ENCODE data around the gene MEAK7. TPM values are rescaled to one million over a fixed set of nuclear protein-coding genes. Genes with fewer than 3 reads are reported as not detected.
A peak's percentile ranks its signal among the peaks of the same experiment; 100 is the strongest.

MEAK7 gene
- total and polyA plus RNA-seq, 2 donors, result 4.4 to 7.3 TPM

DNA sequence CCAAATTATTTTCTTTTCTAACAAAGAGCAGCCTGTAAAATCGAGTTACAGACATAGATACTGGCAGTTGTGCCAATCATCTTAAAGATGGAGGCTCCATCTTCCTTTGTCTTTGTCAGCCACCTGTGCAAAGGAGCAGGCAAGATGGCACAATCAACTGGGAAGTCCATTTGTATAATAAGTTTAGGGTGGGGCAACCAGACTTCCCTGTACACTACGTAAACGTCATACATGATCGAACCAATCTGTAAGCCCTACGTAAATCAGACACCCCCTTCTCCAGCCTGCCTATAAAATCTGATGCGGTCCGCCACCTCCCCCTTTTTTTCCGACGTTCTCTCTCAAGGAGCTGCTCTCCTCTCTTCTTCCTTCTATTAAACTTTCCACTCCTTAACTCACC lies 31.4 kb upstream of the MEAK7 start:
- Histone ChIP-seq H3K27me3 (ENCODE audit: control insufficient read depth in 2 of 2, insufficient read depth in 1 of 2, low read length in 1 of 2) (no peaks in the 10 kb centered on the region), H3K36me3 (ENCODE audit: control insufficient read depth in 2 of 2, insufficient read depth in 2 of 2, low read length in 1 of 2) (no peaks in the 10 kb centered on the region), H3K9me3 (ENCODE audit: control insufficient read depth in 2 of 2, insufficient read depth in 1 of 2, low read length in 1 of 2) (no peaks in the 10 kb centered on the region), H3K27ac (ENCODE audit: low read depth in 1 of 2, low read length in 1 of 2) (no peak overlapping the region), H3K4me1 (ENCODE audit: control insufficient read depth in 2 of 2, insufficient read depth in 2 of 2, low read length in 2 of 2) (peaks cover 0 to 22% of the 10 kb centered on the region in 2 donors), H3K4me3 (ENCODE audit: low read length in 2 of 2) (no peak overlapping the region)
- no peak for DNase-seq (ENCODE audit: low read depth in 6 of 9, low spot score in 9 of 9)
- WGBS, result 93% methylated on average over 9 of the region's 9 CpGs

DNA sequence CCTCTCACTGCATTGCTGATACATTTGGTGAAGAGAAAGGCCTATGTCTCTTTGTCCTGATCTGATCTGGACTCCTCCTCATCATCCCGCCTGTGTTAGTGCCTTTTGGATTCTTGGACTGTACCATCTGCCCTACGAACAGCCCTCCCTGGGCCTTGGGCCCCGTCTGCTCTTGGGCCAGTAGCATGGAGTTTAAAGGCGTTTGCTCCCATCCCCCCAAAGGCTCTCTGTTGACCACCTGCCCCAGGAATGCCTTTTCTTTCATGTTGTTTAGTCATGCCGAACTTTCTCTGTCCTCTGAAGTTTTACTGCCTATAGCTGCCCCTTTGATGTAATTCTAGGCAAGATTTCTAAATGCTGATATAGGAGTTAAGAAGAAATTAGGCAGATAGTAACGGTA lies 30.9 kb upstream of the MEAK7 start:
- H3K27ac ChIP-seq (ENCODE audit: low read depth in 1 of 2, low read length in 1 of 2), result no peak overlapping the region
- peaks cover 0 to 22% of the 10 kb centered on the region in 2 donors for H3K4me1 ChIP-seq (ENCODE audit: control insufficient read depth in 2 of 2, insufficient read depth in 2 of 2, low read length in 2 of 2)
- H3K36me3 ChIP-seq (ENCODE audit: control insufficient read depth in 2 of 2, insufficient read depth in 2 of 2, low read length in 1 of 2), result no peaks in the 10 kb centered on the region
- H3K9me3 ChIP-seq (ENCODE audit: control insufficient read depth in 2 of 2, insufficient read depth in 1 of 2, low read length in 1 of 2), result peaks cover 0 to 4% of the 10 kb centered on the region in 2 donors
- DNase-seq (ENCODE audit: low read depth in 6 of 9, low spot score in 9 of 9), result no peak
- no peak overlapping the region for H3K4me3 ChIP-seq (ENCODE audit: low read length in 2 of 2)
- no peaks in the 10 kb centered on the region for H3K27me3 ChIP-seq (ENCODE audit: control insufficient read depth in 2 of 2, insufficient read depth in 1 of 2, low read length in 1 of 2)
- 75% methylated on average over 6 of the region's 6 CpGs for WGBS

DNA sequence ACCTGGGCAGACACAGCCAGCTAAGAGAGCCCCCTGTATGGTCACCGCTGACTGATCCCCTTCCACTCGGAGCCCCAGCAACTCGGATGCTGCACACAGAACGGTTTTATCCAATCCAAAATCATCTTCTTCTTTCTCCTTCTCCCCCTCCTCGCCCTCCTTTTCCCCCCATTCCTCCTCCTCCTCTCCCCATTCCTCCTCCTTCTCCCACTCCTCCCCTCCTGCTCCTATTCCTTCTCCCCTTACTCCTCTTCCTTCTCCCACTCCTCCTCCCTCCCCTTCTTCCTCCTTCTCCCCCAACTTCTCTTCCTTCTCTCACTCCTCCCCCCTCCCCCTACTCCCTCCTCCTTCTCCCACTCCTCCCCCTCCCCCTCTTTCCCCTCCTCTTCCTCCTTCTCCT lies 30.4 kb upstream of the MEAK7 start:
- H3K4me1 ChIP-seq (ENCODE audit: control insufficient read depth in 2 of 2, insufficient read depth in 2 of 2, low read length in 2 of 2), result peaks cover 0 to 22% of the 10 kb centered on the region in 2 donors

GRCh38 chr16:84532855-84533486 lies 28.5 kb upstream of the MEAK7 start:
- no peaks in the 10 kb centered on the region for H3K27me3 ChIP-seq (ENCODE audit: control insufficient read depth in 2 of 2, insufficient read depth in 1 of 2, low read length in 1 of 2)
- 80% methylated on average over 11 of the region's 11 CpGs for WGBS
- no peak for DNase-seq (ENCODE audit: low read depth in 6 of 9, low spot score in 9 of 9)
- H3K4me3 ChIP-seq (ENCODE audit: low read length in 2 of 2), result no peak overlapping the region
- peaks cover 0 to 8% of the 10 kb centered on the region in 2 donors for H3K9me3 ChIP-seq (ENCODE audit: control insufficient read depth in 2 of 2, insufficient read depth in 1 of 2, low read length in 1 of 2)
- H3K4me1 ChIP-seq (ENCODE audit: control insufficient read depth in 2 of 2, insufficient read depth in 2 of 2, low read length in 2 of 2), result peaks cover 0 to 24% of the 10 kb centered on the region in 2 donors
- no peaks in the 10 kb centered on the region for H3K36me3 ChIP-seq (ENCODE audit: control insufficient read depth in 2 of 2, insufficient read depth in 2 of 2, low read length in 1 of 2)
- H3K27ac ChIP-seq (ENCODE audit: low read depth in 1 of 2, low read length in 1 of 2), result peak overlapping the region in 1 of 2 donors; percentile 48

More for the DNA sequence above, 30.4 kb upstream of the MEAK7 start:
- peaks cover 0 to 8% of the 10 kb centered on the region in 2 donors for H3K9me3 ChIP-seq (ENCODE audit: control insufficient read depth in 2 of 2, insufficient read depth in 1 of 2, low read length in 1 of 2)
- WGBS, result 96% methylated on average over 5 of the region's 5 CpGs
- H3K27ac ChIP-seq (ENCODE audit: low read depth in 1 of 2, low read length in 1 of 2), result no peak overlapping the region
- no peaks in the 10 kb centered on the region for H3K36me3 ChIP-seq (ENCODE audit: control insufficient read depth in 2 of 2, insufficient read depth in 2 of 2, low read length in 1 of 2)
- no peak for DNase-seq (ENCODE audit: low read depth in 6 of 9, low spot score in 9 of 9)
- no peak overlapping the region for H3K4me3 ChIP-seq (ENCODE audit: low read length in 2 of 2)
- H3K27me3 ChIP-seq (ENCODE audit: control insufficient read depth in 2 of 2, insufficient read depth in 1 of 2, low read length in 1 of 2), result no peaks in the 10 kb centered on the region

DNA sequence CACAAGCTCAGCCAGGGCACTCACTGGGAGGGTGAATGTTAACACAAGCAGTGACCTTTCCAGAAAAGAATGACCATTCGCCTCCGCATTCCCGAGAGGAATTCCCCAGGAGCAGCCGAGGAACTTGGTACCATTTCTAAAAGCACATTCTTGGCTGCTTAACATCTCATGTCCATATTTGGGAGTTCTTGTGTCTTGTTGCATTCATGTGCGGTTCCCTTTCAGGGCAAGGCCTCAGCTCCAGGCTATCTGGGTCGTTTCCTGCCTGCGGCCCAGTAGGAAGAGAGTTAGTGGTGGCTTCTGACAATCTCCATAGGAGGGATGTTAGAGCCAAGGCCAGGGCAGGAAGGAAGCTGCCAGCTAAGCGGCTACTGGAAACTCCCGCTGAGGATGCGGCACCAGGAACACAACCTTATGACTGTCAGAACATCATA lies 27.8 kb upstream of the MEAK7 start:
- Histone ChIP-seq H3K27ac (ENCODE audit: low read depth in 1 of 2, low read length in 1 of 2) (peak overlapping the region in 1 of 2 donors; percentile 8), H3K9me3 (ENCODE audit: control insufficient read depth in 2 of 2, insufficient read depth in 1 of 2, low read length in 1 of 2) (peaks cover 0 to 8% of the 10 kb centered on the region in 2 donors), H3K27me3 (ENCODE audit: control insufficient read depth in 2 of 2, insufficient read depth in 1 of 2, low read length in 1 of 2) (no peaks in the 10 kb centered on the region), H3K36me3 (ENCODE audit: control insufficient read depth in 2 of 2, insufficient read depth in 2 of 2, low read length in 1 of 2) (no peaks in the 10 kb centered on the region), H3K4me1 (ENCODE audit: control insufficient read depth in 2 of 2, insufficient read depth in 2 of 2, low read length in 2 of 2) (peaks cover 0 to 22% of the 10 kb centered on the region in 2 donors), H3K4me3 (ENCODE audit: low read length in 2 of 2) (no peak overlapping the region)
- DNase-seq (ENCODE audit: low read depth in 6 of 9, low spot score in 9 of 9), result no peak
- WGBS, result 63% methylated on average over 10 of the region's 10 CpGs

DNA sequence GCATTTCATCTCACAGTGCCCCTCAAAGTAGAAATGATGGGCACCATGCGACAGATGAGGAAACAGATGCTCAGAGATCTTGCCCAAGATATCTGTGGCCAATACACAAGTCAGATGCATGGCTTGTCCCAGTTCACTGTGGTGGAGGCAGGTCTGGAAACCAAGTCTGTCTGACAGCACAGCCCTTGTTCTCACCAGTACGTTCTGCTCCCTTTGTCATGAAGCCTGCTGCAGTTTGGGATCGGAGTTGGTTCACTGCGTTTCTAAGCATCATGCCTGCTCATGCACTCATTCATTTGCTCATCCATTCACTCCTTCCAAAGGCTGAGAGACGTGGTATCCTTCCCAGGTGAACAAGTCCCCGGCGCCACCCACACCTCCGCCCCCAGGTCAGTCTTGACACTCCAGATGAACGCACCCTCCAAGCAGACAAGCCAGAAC lies 27.2 kb upstream of the MEAK7 start:
- 88% methylated on average over 9 of the region's 9 CpGs for WGBS
- H3K4me1 ChIP-seq (ENCODE audit: control insufficient read depth in 2 of 2, insufficient read depth in 2 of 2, low read length in 2 of 2), result peaks cover 0 to 26% of the 10 kb centered on the region in 2 donors
- DNase-seq (ENCODE audit: low read depth in 6 of 9, low spot score in 9 of 9), result no peak

DNA sequence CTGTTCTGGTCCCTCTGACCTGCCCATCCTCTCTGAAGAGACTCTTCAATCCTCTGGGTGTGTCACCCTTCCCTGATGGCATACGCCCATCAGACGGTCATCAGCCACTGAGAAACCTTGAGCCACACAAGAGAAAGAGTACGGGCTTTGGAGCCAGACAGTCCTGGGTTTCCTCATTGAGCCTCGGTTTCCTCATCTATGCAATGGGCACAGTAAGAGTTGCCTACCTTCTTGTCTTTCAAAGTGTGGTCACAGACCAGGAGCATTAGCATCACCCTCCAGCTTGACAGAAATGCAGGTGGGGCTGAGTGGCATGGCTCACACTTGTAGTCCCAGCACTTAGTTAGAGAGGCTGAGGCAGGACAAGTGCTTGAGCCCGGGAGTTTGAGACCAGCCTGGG lies 26.1 kb upstream of the MEAK7 start:
- Histone ChIP-seq H3K9me3 (ENCODE audit: control insufficient read depth in 2 of 2, insufficient read depth in 1 of 2, low read length in 1 of 2) (peaks cover 0 to 8% of the 10 kb centered on the region in 2 donors), H3K27ac (ENCODE audit: low read depth in 1 of 2, low read length in 1 of 2) (no peak overlapping the region), H3K4me3 (ENCODE audit: low read length in 2 of 2) (no peak overlapping the region), H3K4me1 (ENCODE audit: control insufficient read depth in 2 of 2, insufficient read depth in 2 of 2, low read length in 2 of 2) (peaks cover 0 to 29% of the 10 kb centered on the region in 2 donors), H3K27me3 (ENCODE audit: control insufficient read depth in 2 of 2, insufficient read depth in 1 of 2, low read length in 1 of 2) (no peaks in the 10 kb centered on the region), H3K36me3 (ENCODE audit: control insufficient read depth in 2 of 2, insufficient read depth in 2 of 2, low read length in 1 of 2) (no peaks in the 10 kb centered on the region)
- no peak for DNase-seq (ENCODE audit: low read depth in 6 of 9, low spot score in 9 of 9)
- 98% methylated on average over 5 of the region's 5 CpGs for WGBS

More for the DNA sequence above, 27.2 kb upstream of the MEAK7 start:
- peaks cover 0 to 8% of the 10 kb centered on the region in 2 donors for H3K9me3 ChIP-seq (ENCODE audit: control insufficient read depth in 2 of 2, insufficient read depth in 1 of 2, low read length in 1 of 2)
- H3K27me3 ChIP-seq (ENCODE audit: control insufficient read depth in 2 of 2, insufficient read depth in 1 of 2, low read length in 1 of 2), result no peaks in the 10 kb centered on the region
- H3K27ac ChIP-seq (ENCODE audit: low read depth in 1 of 2, low read length in 1 of 2), result peak overlapping the region; percentile 8 to 28
- no peaks in the 10 kb centered on the region for H3K36me3 ChIP-seq (ENCODE audit: control insufficient read depth in 2 of 2, insufficient read depth in 2 of 2, low read length in 1 of 2)
- H3K4me3 ChIP-seq (ENCODE audit: low read length in 2 of 2), result no peak overlapping the region

GRCh38 chr16:84529607-84530006 lies 25.1 kb upstream of the MEAK7 start:
- 95% methylated on average over 3 of the region's 3 CpGs for WGBS
- H3K4me1 ChIP-seq (ENCODE audit: control insufficient read depth in 2 of 2, insufficient read depth in 2 of 2, low read length in 2 of 2), result peaks cover 0 to 31% of the 10 kb centered on the region in 2 donors

GRCh38 chr16:84528322-84528721 lies 23.9 kb upstream of the MEAK7 start:
- H3K9me3 ChIP-seq (ENCODE audit: control insufficient read depth in 2 of 2, insufficient read depth in 1 of 2, low read length in 1 of 2), result peaks cover 0 to 8% of the 10 kb centered on the region in 2 donors
- 76% methylated on average over 6 of the region's 6 CpGs for WGBS

More at GRCh38 chr16:84529607-84530006, 25.1 kb upstream of the MEAK7 start:
- Histone ChIP-seq H3K4me3 (ENCODE audit: low read length in 2 of 2) (no peak overlapping the region), H3K36me3 (ENCODE audit: control insufficient read depth in 2 of 2, insufficient read depth in 2 of 2, low read length in 1 of 2) (no peaks in the 10 kb centered on the region), H3K9me3 (ENCODE audit: control insufficient read depth in 2 of 2, insufficient read depth in 1 of 2, low read length in 1 of 2) (peaks cover 0 to 8% of the 10 kb centered on the region in 2 donors), H3K27me3 (ENCODE audit: control insufficient read depth in 2 of 2, insufficient read depth in 1 of 2, low read length in 1 of 2) (no peaks in the 10 kb centered on the region), H3K27ac (ENCODE audit: low read depth in 1 of 2, low read length in 1 of 2) (no peak overlapping the region)
- no peak for DNase-seq (ENCODE audit: low read depth in 6 of 9, low spot score in 9 of 9)

More at GRCh38 chr16:84528322-84528721, 23.9 kb upstream of the MEAK7 start:
- no peaks in the 10 kb centered on the region for H3K36me3 ChIP-seq (ENCODE audit: control insufficient read depth in 2 of 2, insufficient read depth in 2 of 2, low read length in 1 of 2)
- peaks cover 0 to 37% of the 10 kb centered on the region in 2 donors for H3K4me1 ChIP-seq (ENCODE audit: control insufficient read depth in 2 of 2, insufficient read depth in 2 of 2, low read length in 2 of 2)
- no peaks in the 10 kb centered on the region for H3K27me3 ChIP-seq (ENCODE audit: control insufficient read depth in 2 of 2, insufficient read depth in 1 of 2, low read length in 1 of 2)
- DNase-seq (ENCODE audit: low read depth in 6 of 9, low spot score in 9 of 9), result no peak
- no peak overlapping the region for H3K4me3 ChIP-seq (ENCODE audit: low read length in 2 of 2)
- H3K27ac ChIP-seq (ENCODE audit: low read depth in 1 of 2, low read length in 1 of 2), result no peak overlapping the region
